Measurements from ENCODE around the gene NIPAL3.
A peak's percentile ranks its signal among the peaks of the same experiment; 100 is the strongest.

The NIPAL3 gene

GRCh38 chr1:24403806-24404205, 11.8 kb upstream of the NIPAL3 start:
- H3K4me3 ChIP-seq (ENCODE audit: low read depth, low read length) = no peak overlapping the region
- TF ChIP-seq CTCF (IDR thresholded peaks at IDR 0.05; ENCODE audit: low read depth, low read length) = no peak

GRCh38 chr1:24406788-24407187, 8.8 kb upstream of the NIPAL3 start:
- TF ChIP-seq CTCF (IDR thresholded peaks at IDR 0.05; ENCODE audit: low read depth, low read length) = no peak
- no peak overlapping the region for H3K4me3 ChIP-seq (ENCODE audit: low read depth, low read length)

GRCh38 chr1:24409535-24409934, 6.1 kb upstream of the NIPAL3 start:
- H3K4me3 ChIP-seq (ENCODE audit: low read depth, low read length) = no peak overlapping the region
- TF ChIP-seq CTCF (IDR thresholded peaks at IDR 0.05; ENCODE audit: low read depth, low read length) = no peak

GRCh38 chr1:24410750-24411149, 4.9 kb upstream of the NIPAL3 start:
- TF ChIP-seq CTCF (IDR thresholded peaks at IDR 0.05; ENCODE audit: low read depth, low read length) = no peak
- H3K4me3 ChIP-seq (ENCODE audit: low read depth, low read length) = no peak overlapping the region

GRCh38 chr1:24411963-24412362, 3.6 kb upstream of the NIPAL3 start:
- no peak overlapping the region for H3K4me3 ChIP-seq (ENCODE audit: low read depth, low read length)
- TF ChIP-seq CTCF (IDR thresholded peaks at IDR 0.05; ENCODE audit: low read depth, low read length) = no peak

- H3K4me3 ChIP-seq (ENCODE audit: low read depth, low read length) = peak overlapping the region; percentile 83
- no peak for TF ChIP-seq CTCF (IDR thresholded peaks at IDR 0.05; ENCODE audit: low read depth, low read length)
These were observed 3.2 kb upstream of the NIPAL3 start for GRCh38 chr1:24412408-24412807.

- H3K4me3 ChIP-seq (ENCODE audit: low read depth, low read length) = peak within 1 kb of the TSS; percentile 83
- TF ChIP-seq CTCF (IDR thresholded peaks at IDR 0.05; ENCODE audit: low read depth, low read length) = no peak
These were observed 2.0 kb upstream of the NIPAL3 start, which contains the start of gene STPG1 for GRCh38 chr1:24413350-24414163. TSS of gene STPG1 (minus strand) at chr1:24413782. CDS start at chr1:24401388, 12,394 bp downstream.
